Heart right ventricle (tissue), 16 donors: ENCODE results near the gene MYH2. TPM values are rescaled to one million over a fixed set of nuclear protein-coding genes. Genes with fewer than 3 reads are reported as not detected.
"Not testable (repeated sequence)": the region's sequence is repeated elsewhere in the genome, so short reads cannot be mapped to it uniquely, and the experiment has no call there.

Source experiments
- ATAC-seq, 8 donors: fragments of 200-7000 bp; cut with Tn5 transposase; one replicate each; pipeline ENCODE4 v1.9.1; 2020; ENCODE audit warnings: mild to moderate bottlenecking in 8 of 8, moderate library complexity in 8 of 8, moderate number of reproducible peaks in 1 of 8
- DNase-seq, 2 donors: peaks; one replicate each; pipeline ENCODE4 v3.0.0-alpha.2; 2020
- H3K27ac ChIP-seq, 10 donors: fragments of 200-600 bp; sonication (generic) in 2 of 10; one replicate each; pipeline versions ENCODE4 v1.5.0 to v1.8.0; 2020 to 2022; ENCODE audit warnings: mild to moderate bottlenecking in 3 of 10
- H3K27me3 ChIP-seq, 7 donors: fragments of 200-600 bp; one replicate each; pipeline ENCODE4 v1.8.0; 2021 to 2022; ENCODE audit warnings: mild to moderate bottlenecking in 2 of 7
- H3K36me3 ChIP-seq, 9 donors: fragments of 200-600 bp; sonication (generic) in 1 of 9; one replicate each; pipeline versions ENCODE4 v1.5.0 to v1.8.0; 2020 to 2022; ENCODE audit warnings: mild to moderate bottlenecking in 2 of 9
- H3K4me1 ChIP-seq, 9 donors: fragments of 200-600 bp; sonication (generic) in 1 of 9; one replicate each; pipeline versions ENCODE4 v1.5.0 to v1.8.0; 2020 to 2022; ENCODE audit warnings: mild to moderate bottlenecking in 4 of 9
- H3K4me3 ChIP-seq, 10 donors: fragments of 200-600 bp; sonication (generic) in 2 of 10; one replicate each; pipeline versions ENCODE4 v1.5.0 to v1.8.0; 2020 to 2022; ENCODE audit warnings: mild to moderate bottlenecking in 7 of 10, moderate library complexity in 2 of 10
- H3K9me3 ChIP-seq, 11 donors: fragments of 200-600 bp in 10 of 11; sonication (generic) in 2 of 11; one replicate each; pipeline versions ENCODE4 v1.5.0 to v1.8.0; 2013 to 2022; ENCODE audit warnings: mild to moderate bottlenecking in 2 of 11, control low read depth in 1 of 11, moderate library complexity in 1 of 11
- CTCF ChIP-seq, 9 donors: fragments of 200-600 bp; sonication (generic) in 2 of 9; IDR thresholded peaks; one replicate each; pipeline versions ENCODE4 v1.5.0 to v1.8.0; 2021 to 2022; ENCODE audit warnings: antibody characterized with exemption in 9 of 9, mild to moderate bottlenecking in 5 of 9, moderate library complexity in 1 of 9
- WGBS, 2 donors: extraction: QIAGEN DNeasy Blood & Tissue Kit; methylation state at CpG; one replicate each; pipeline ENCODE4 v1.1.7; 2013; ENCODE audit warnings: inconsistent platforms in 1 of 2; 5-methylcytosine and 5-hydroxymethylcytosine counted together
- intact Hi-C, 10 donors: fragments of 100-400 bp; cut with DNase I; formaldehyde crosslinking; loops; one replicate each; pipeline versions ENCODE4 v1.11.1 to v1.14.2; 2022
- polyA plus RNA-seq, 2 donors: library from polyadenylated mRNA; stranded (reverse); fragments of 200-250 nt; gene quantifications; one replicate each; pipeline ENCODE4 v1.2.3, GENCODE V29; 2013
- total RNA-seq, 10 donors: library from RNA; stranded (reverse); fragmentation: NEBNext Ultra II Directional in 3 of 10; extraction: Animal tissue kit (Norgen Biotek cat#: 25700) in 3 of 10; gene quantifications; one replicate each; pipeline versions ENCODE4 v1.2.1 to v1.2.4, GENCODE V29; 2021 to 2023
- donor health status: Arrhythmogenic right ventricular cardiomyopathy.
- donor health status: ischemic (EF 13 %, LVEDD 7.1; RV severe dilation, severe dysfunction).
- donor health status: healthy with polysubstance abuse.
- donor health status: DM: no; HTN: yes; CAD: no.
- donor health status: DM: no; HTN: no; CAD: no.
- donor health status: ischemic (EF 25% LVEDD 6.9; RV normal size, moderate dysfunction).
- donor health status: ischemic (EF 25% LVEDD 5.7; RV mildly dilated, moderate dysfunction).
- donor health status: healthy.
- donor health status: DM: yes; HTN: yes; CAD: no.
- donor health status: Ischemic cardiomyopathy.
- donor health status: ischemic (EF 35%, LVEDD 5.7; RV mildly dilated, moderate dysfunction).
- donor health status: nonischemic (EF 11% LVEDD 7.7; RV severe dilation, severe dysfunction).
- donor health status: DM: yes; HTN: yes; CAD: no.
- donor health status: PGD.
- donor health status: ischemic (EF 29% LVEDD 5.4; RV normal size, mild dysfunction).
- donor health status: nonischemic (EF 23%, LVEDD 6.1; RV moderate dilation, normal function).

The MYH2 gene
- total and polyA plus RNA-seq, 12 donors, result 0.03 to 0.18 (median 0.05) TPM; not detected in 7

- no peak overlapping the region for H3K27ac ChIP-seq
- DNase-seq, result no peak
- no peak overlapping the region for H3K4me3 ChIP-seq
- H3K36me3 ChIP-seq, result no peaks in the 10 kb centered on the region
- peaks cover 0 to 7% (median 0%) of the 10 kb centered on the region in 7 donors for H3K27me3 ChIP-seq
- 78 to 87% methylated on average over 6 of the region's 6 CpGs for WGBS, 2 donors
- H3K9me3 ChIP-seq, result peaks cover 0 to 2% (median 0%) of the 10 kb centered on the region in 11 donors
- no peak for ATAC-seq
- H3K4me1 ChIP-seq, result no peaks in the 10 kb centered on the region
- intact Hi-C loops, result no loop called here
- TF ChIP-seq CTCF (IDR thresholded peaks at IDR 0.05), result no peak
These were observed 2.1 kb downstream of the MYH2 start for GRCh38 chr17:10547351-10547750.

- intact Hi-C loops, H3K27me3 ChIP-seq, ATAC-seq, H3K4me1 ChIP-seq, H3K4me3 ChIP-seq, H3K27ac ChIP-seq, H3K36me3 ChIP-seq, DNase-seq: not testable (repeated sequence)
- 64 to 67% methylated on average over 5 of the region's 5 CpGs for WGBS, 2 donors
- H3K9me3 ChIP-seq, result peaks cover 0 to 32% (median 16%) of the 10 kb centered on the region in 11 donors
These were observed 6.0 kb downstream of the MYH2 start for GRCh38 chr17:10543486-10543885.

GRCh38 chr17:10541179-10541578 is 8.3 kb downstream of the MYH2 start:
- DNase-seq, H3K4me1 ChIP-seq, H3K36me3 ChIP-seq, H3K4me3 ChIP-seq, H3K27ac ChIP-seq, ATAC-seq, intact Hi-C loops, H3K27me3 ChIP-seq: not testable (repeated sequence)
- WGBS, 2 donors, result 92 to 93% methylated on average over 6 of the region's 6 CpGs
- peaks cover 0 to 32% (median 16%) of the 10 kb centered on the region in 11 donors for H3K9me3 ChIP-seq

- WGBS, 2 donors, result 69 to 76% methylated on average over 1 of the region's 1 CpG
- no peak overlapping the region for H3K4me3 ChIP-seq
- H3K36me3 ChIP-seq, result no peaks in the 10 kb centered on the region
- H3K27me3 ChIP-seq, result no peaks in the 10 kb centered on the region
- no peak for TF ChIP-seq CTCF (IDR thresholded peaks at IDR 0.05)
- no peaks in the 10 kb centered on the region for H3K4me1 ChIP-seq
- DNase-seq (no peak), ATAC-seq (no peak)
- no peak overlapping the region for H3K27ac ChIP-seq
- intact Hi-C loops, result no loop called here
- H3K9me3 ChIP-seq, result no peaks in the 10 kb centered on the region
These were observed 17.4 kb downstream of the MYH2 start for GRCh38 chr17:10532026-10532425.

- H3K36me3 ChIP-seq, result no peaks in the 10 kb centered on the region
- no peak for TF ChIP-seq CTCF (IDR thresholded peaks at IDR 0.05)
- H3K4me3 ChIP-seq, result no peak overlapping the region
- peaks cover 0 to 10% (median 0%) of the 10 kb centered on the region in 11 donors for H3K9me3 ChIP-seq
- no peaks in the 10 kb centered on the region for H3K27me3 ChIP-seq
- intact Hi-C loops, result no loop called here
- DNase-seq (no peak), ATAC-seq (no peak)
- H3K27ac ChIP-seq, result no peak overlapping the region
- H3K4me1 ChIP-seq, result no peaks in the 10 kb centered on the region
- 81 to 85% methylated on average over 6 of the region's 6 CpGs for WGBS, 2 donors
These were observed 22.0 kb downstream of the MYH2 start for GRCh38 chr17:10527419-10527818.
